Osteocyte (in vitro differentiated cells): Measurements from ENCODE around the gene GPM6B. TPM values are rescaled to one million over a fixed set of nuclear protein-coding genes. Genes with fewer than 3 reads are reported as not detected.
"Not testable (repeated sequence)": the region's sequence is repeated elsewhere in the genome, so short reads cannot be mapped to it uniquely, and the experiment has no call there.

ENCODE experiments used
- DNase-seq: peaks from one replicate; pipeline ENCODE4 v3.0.0; 2021; ENCODE audit warnings: mixed read lengths; ENCODE audit not compliant: unreplicated experiment; ENCODE audit errors: extremely low spot score
- H3K27ac Mint-ChIP-seq: one replicate; pipeline ENCODE4 v1.8.0; 2021; ENCODE audit warnings: mild to moderate bottlenecking, mixed read lengths; ENCODE audit not compliant: unreplicated experiment
- H3K27me3 Mint-ChIP-seq: one replicate; pipeline ENCODE4 v1.8.0; 2021; ENCODE audit warnings: mixed read lengths; ENCODE audit not compliant: unreplicated experiment
- H3K36me3 Mint-ChIP-seq: one replicate; pipeline ENCODE4 v1.8.0; 2021; ENCODE audit warnings: mixed read lengths; ENCODE audit not compliant: unreplicated experiment
- H3K4me1 Mint-ChIP-seq: one replicate; pipeline ENCODE4 v1.8.0; 2021; ENCODE audit warnings: mixed read lengths; ENCODE audit not compliant: unreplicated experiment
- H3K4me3 Mint-ChIP-seq: one replicate; pipeline ENCODE4 v1.8.0; 2021; ENCODE audit warnings: mild to moderate bottlenecking, moderate library complexity, mixed read lengths; ENCODE audit not compliant: unreplicated experiment
- H3K9me3 Mint-ChIP-seq: one replicate; pipeline ENCODE4 v1.8.0; 2021; ENCODE audit warnings: mixed read lengths; ENCODE audit not compliant: unreplicated experiment
- total RNA-seq: library from RNA; stranded (reverse); gene quantifications from 2 replicates; pipeline ENCODE4 v1.2.1, GENCODE V29; 2021
- TF ChIP-seq, protein P1 (sequence below): fragments of 200-600 bp; sonication (generic); IDR thresholded peaks from 2 replicates; pipeline ENCODE4 v1.5.0; 2021; ENCODE audit warnings: antibody characterized with exemption, mild to moderate bottlenecking, moderate library complexity

GPM6B gene
- total RNA-seq, 1 donor from 2014 or later: 12.0 TPM

GRCh38 chrX:13741695-13742094, 75.2 kb downstream of the GPM6B start:
- Mint-ChIP-seq H3K36me3 (peaks cover 5% of the 10 kb centered on the region), H3K9me3 (no peaks in the 10 kb centered on the region), H3K27ac (no peak overlapping the region), H3K27me3 (no peaks in the 10 kb centered on the region), H3K4me1 (no peaks in the 10 kb centered on the region), H3K4me3 (no peak overlapping the region)
- no peak for DNase-seq
- TF ChIP-seq, protein P1, sequence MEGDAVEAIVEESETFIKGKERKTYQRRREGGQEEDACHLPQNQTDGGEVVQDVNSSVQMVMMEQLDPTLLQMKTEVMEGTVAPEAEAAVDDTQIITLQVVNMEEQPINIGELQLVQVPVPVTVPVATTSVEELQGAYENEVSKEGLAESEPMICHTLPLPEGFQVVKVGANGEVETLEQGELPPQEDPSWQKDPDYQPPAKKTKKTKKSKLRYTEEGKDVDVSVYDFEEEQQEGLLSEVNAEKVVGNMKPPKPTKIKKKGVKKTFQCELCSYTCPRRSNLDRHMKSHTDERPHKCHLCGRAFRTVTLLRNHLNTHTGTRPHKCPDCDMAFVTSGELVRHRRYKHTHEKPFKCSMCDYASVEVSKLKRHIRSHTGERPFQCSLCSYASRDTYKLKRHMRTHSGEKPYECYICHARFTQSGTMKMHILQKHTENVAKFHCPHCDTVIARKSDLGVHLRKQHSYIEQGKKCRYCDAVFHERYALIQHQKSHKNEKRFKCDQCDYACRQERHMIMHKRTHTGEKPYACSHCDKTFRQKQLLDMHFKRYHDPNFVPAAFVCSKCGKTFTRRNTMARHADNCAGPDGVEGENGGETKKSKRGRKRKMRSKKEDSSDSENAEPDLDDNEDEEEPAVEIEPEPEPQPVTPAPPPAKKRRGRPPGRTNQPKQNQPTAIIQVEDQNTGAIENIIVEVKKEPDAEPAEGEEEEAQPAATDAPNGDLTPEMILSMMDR: no peak

GRCh38 chrX:13734278-13735172, 82.4 kb downstream of the GPM6B start, which contains the start of the genes OFD1 and TRAPPC2:
TSS of gene OFD1 (plus strand) at chrX:13734748. CDS start at chrX:13735072, 324 bp downstream.
TSS of gene TRAPPC2 (minus strand) at chrX:13734620. CDS start at chrX:13719963, 14,657 bp downstream.
- no peaks in the 10 kb centered on the region for H3K9me3 Mint-ChIP-seq
- peaks cover 11% of the 10 kb centered on the region for H3K4me1 Mint-ChIP-seq
- TF ChIP-seq, protein P1: no peak
- no peaks in the 10 kb centered on the region for H3K27me3 Mint-ChIP-seq
- peak; percentile 95 for DNase-seq
- H3K4me3 Mint-ChIP-seq: peak within 1 kb of the TSS; percentile 90
- H3K36me3 Mint-ChIP-seq: peaks cover 2% of the 10 kb centered on the region
- peak within 1 kb of the TSS; percentile 93 for H3K27ac Mint-ChIP-seq

DNA sequence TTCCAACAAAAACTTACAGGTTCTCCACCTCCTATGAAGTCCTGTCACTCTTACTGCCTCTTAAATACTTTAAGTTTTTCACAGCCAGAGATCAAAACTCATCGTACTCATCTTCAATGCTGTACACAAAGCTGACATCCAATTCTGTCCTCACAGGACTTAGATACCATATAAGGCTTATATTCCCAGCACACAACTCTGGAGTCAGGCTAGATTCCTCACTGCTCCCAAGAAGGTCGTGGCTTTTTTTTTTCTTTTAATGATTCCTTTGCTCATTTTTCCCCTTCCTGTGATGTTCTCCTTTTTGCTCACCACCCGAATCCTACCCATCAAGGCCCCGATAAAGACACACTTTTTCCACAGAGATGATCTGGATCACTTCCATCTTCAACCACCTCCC, 83.4 kb downstream of the GPM6B start:
- H3K4me3 Mint-ChIP-seq: peak overlapping the region; percentile 90
- no peak for DNase-seq
- H3K27me3 Mint-ChIP-seq: no peaks in the 10 kb centered on the region
- TF ChIP-seq, protein P1: no peak
- peaks cover 11% of the 10 kb centered on the region for H3K4me1 Mint-ChIP-seq
- no peaks in the 10 kb centered on the region for H3K9me3 Mint-ChIP-seq
- H3K36me3 Mint-ChIP-seq: peaks cover 5% of the 10 kb centered on the region
- H3K27ac Mint-ChIP-seq: peak overlapping the region; percentile 93

DNA sequence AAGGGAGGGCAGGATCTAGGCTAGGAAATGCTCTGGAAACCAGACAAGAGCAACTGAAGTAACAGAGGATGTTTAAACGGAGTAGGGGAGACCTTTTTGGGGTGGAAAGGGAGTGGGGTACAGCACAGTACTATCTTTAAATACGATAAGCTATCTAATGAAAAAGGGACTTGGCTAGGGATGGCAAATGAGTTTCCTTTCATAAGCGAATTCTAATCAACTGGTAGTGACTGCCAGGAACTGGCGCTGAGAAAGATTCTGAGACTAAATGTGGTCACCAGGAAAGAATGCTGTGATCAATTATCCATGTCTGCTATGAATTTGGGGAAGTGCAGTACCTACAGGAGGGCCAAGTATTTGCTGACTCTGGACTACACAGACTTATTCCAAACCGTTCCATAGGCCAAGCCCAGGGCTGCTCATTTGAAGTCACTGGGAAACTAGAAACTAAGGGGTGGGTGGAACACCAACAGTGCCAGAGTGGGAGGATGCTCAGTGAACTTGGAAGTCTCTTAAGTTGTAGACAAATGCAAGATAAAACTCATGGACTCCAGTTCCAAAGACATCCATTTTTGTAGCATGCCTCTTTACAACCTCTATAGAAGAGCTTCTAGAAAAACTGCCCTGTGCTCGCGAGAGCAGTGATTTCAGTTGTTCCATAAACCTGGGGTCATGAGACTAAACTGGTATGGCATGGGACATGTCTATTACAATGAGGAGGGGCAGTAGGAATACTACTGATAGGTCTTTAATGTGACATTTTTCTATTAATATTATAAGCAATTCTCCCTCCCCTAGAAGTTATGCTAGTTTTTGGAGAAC, 84.4 kb downstream of the GPM6B start:
- H3K4me1 Mint-ChIP-seq: peaks cover 11% of the 10 kb centered on the region
- H3K27ac Mint-ChIP-seq: no peak overlapping the region
- no peak for DNase-seq
- H3K36me3 Mint-ChIP-seq: peaks cover 15% of the 10 kb centered on the region
- H3K4me3 Mint-ChIP-seq: no peak overlapping the region
- no peaks in the 10 kb centered on the region for H3K27me3 Mint-ChIP-seq
- TF ChIP-seq, protein P1: no peak
- peaks cover 6% of the 10 kb centered on the region for H3K9me3 Mint-ChIP-seq

GRCh38 chrX:13730523-13730922, 86.4 kb downstream of the GPM6B start:
- not testable (repeated sequence) for H3K27me3 Mint-ChIP-seq, DNase-seq, H3K27ac Mint-ChIP-seq, H3K4me1 Mint-ChIP-seq, H3K4me3 Mint-ChIP-seq
- Mint-ChIP-seq H3K9me3 (peaks cover 15% of the 10 kb centered on the region), H3K36me3 (peaks cover 21% of the 10 kb centered on the region)

GRCh38 chrX:13726583-13726982, 90.3 kb downstream of the GPM6B start:
- not testable (repeated sequence) for H3K4me3 Mint-ChIP-seq, H3K4me1 Mint-ChIP-seq, H3K27me3 Mint-ChIP-seq, H3K27ac Mint-ChIP-seq, DNase-seq
- Mint-ChIP-seq H3K36me3 (peaks cover 28% of the 10 kb centered on the region), H3K9me3 (peaks cover 23% of the 10 kb centered on the region)

DNA sequence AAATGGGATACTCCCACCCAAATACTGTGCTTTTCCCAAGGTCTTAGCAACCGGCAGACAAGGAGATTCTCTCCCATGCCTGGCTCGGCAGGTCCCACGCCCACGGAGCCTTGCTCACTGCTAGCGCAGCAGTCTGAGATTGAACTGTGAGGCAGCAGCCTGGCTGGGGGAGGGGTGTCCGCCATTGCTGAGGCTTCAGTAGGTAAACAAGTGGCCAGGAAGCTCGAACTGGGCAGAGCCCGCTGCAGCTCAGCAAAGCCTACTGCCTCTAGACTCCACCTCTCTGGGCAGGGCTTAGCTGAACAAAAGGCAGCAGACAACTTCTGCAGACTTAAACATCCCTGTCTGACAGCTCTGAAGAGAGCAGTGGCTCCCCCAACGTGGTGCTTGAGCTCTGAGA, 92.0 kb downstream of the GPM6B start:
- H3K4me3 Mint-ChIP-seq, H3K4me1 Mint-ChIP-seq, H3K27ac Mint-ChIP-seq, H3K27me3 Mint-ChIP-seq, DNase-seq: not testable (repeated sequence)
- Mint-ChIP-seq H3K9me3 (peaks cover 23% of the 10 kb centered on the region), H3K36me3 (peaks cover 26% of the 10 kb centered on the region)
